ENCODE measurements around the gene DRD2. TPM values are rescaled to one million over a fixed set of nuclear protein-coding genes. Genes with fewer than 3 reads are reported as not detected.

DRD2 gene
- total and polyA plus RNA-seq, 3 donors from 2014 or later: 0.74 to 2.6 (median 2.5) TPM

GRCh38 chr11:113454455-113454854 lies 20.7 kb downstream of the DRD2 start:
- WGBS, 2 donors: 79 to 82% methylated on average over 2 of the region's 2 CpGs
- intact Hi-C loops (cut with DNase I; ENCODE audit: low total_unique reads): no loop called here
- Histone ChIP-seq H3K4me1 (no peaks in the 10 kb centered on the region), H3K9me3 (no peaks in the 10 kb centered on the region), H3K4me3 (no peak overlapping the region), H3K27me3 (no peaks in the 10 kb centered on the region), H3K36me3 (ENCODE audit: low read depth, missing control alignments) (no peaks in the 10 kb centered on the region), H3K27ac (no peak overlapping the region)
- no peak for TF ChIP-seq POLR2A (IDR thresholded peaks at IDR 0.05)
- no peak for TF ChIP-seq CTCF (IDR thresholded peaks at IDR 0.05)
- DNase-seq: no peak

GRCh38 chr11:113449743-113450142 lies 25.5 kb downstream of the DRD2 start:
- 64 to 66% methylated on average over 6 of the region's 6 CpGs for WGBS, 2 donors
- Histone ChIP-seq H3K9me3 (no peaks in the 10 kb centered on the region), H3K27me3 (no peaks in the 10 kb centered on the region), H3K27ac (no peak overlapping the region), H3K4me1 (no peaks in the 10 kb centered on the region), H3K4me3 (no peak overlapping the region), H3K36me3 (ENCODE audit: low read depth, missing control alignments) (no peaks in the 10 kb centered on the region)
- no peak for TF ChIP-seq POLR2A (IDR thresholded peaks at IDR 0.05)
- no peak for TF ChIP-seq CTCF (IDR thresholded peaks at IDR 0.05)
- peak; percentile 53 for DNase-seq
- intact Hi-C loops (cut with DNase I; ENCODE audit: low total_unique reads): no loop called here

- no peak for TF ChIP-seq CTCF (IDR thresholded peaks at IDR 0.05)
- TF ChIP-seq POLR2A (IDR thresholded peaks at IDR 0.05): no peak
- 66 to 72% methylated on average over 4 to 5 of the region's 5 CpGs for WGBS, 2 donors
- Histone ChIP-seq H3K4me3 (no peak overlapping the region), H3K36me3 (ENCODE audit: low read depth, missing control alignments) (no peaks in the 10 kb centered on the region), H3K9me3 (no peaks in the 10 kb centered on the region), H3K27me3 (no peaks in the 10 kb centered on the region), H3K4me1 (no peaks in the 10 kb centered on the region), H3K27ac (no peak overlapping the region)
- no peak for DNase-seq
- intact Hi-C loops (cut with DNase I; ENCODE audit: low total_unique reads): no loop called here
Observed at GRCh38 chr11:113448316-113448677, 26.9 kb downstream of the DRD2 start.

- no peak overlapping the region for H3K27ac ChIP-seq
- H3K4me1 ChIP-seq: no peaks in the 10 kb centered on the region
- intact Hi-C loops (cut with DNase I; ENCODE audit: low total_unique reads): no loop called here
- no peak for TF ChIP-seq CTCF (IDR thresholded peaks at IDR 0.05)
- no peak for TF ChIP-seq POLR2A (IDR thresholded peaks at IDR 0.05)
- H3K4me3 ChIP-seq: no peak overlapping the region
- no peaks in the 10 kb centered on the region for H3K27me3 ChIP-seq
- no peaks in the 10 kb centered on the region for H3K9me3 ChIP-seq
- no peak for DNase-seq
- no peaks in the 10 kb centered on the region for H3K36me3 ChIP-seq (ENCODE audit: low read depth, missing control alignments)
- 72 to 79% methylated on average over 8 of the region's 8 CpGs for WGBS, 2 donors
Observed at GRCh38 chr11:113447621-113448315, 27.4 kb downstream of the DRD2 start.

GRCh38 chr11:113446938-113447337 lies 28.3 kb downstream of the DRD2 start:
- 76 to 85% methylated on average over 5 to 6 of the region's 6 CpGs for WGBS, 2 donors
- H3K4me1 ChIP-seq: no peaks in the 10 kb centered on the region
- no peak for DNase-seq
- no peaks in the 10 kb centered on the region for H3K36me3 ChIP-seq (ENCODE audit: low read depth, missing control alignments)
- no peaks in the 10 kb centered on the region for H3K27me3 ChIP-seq
- H3K4me3 ChIP-seq: no peak overlapping the region
- TF ChIP-seq CTCF (IDR thresholded peaks at IDR 0.05) (no peak), POLR2A (IDR thresholded peaks at IDR 0.05) (no peak)
- no peak overlapping the region for H3K27ac ChIP-seq
- intact Hi-C loops (cut with DNase I; ENCODE audit: low total_unique reads): no loop called here
- no peaks in the 10 kb centered on the region for H3K9me3 ChIP-seq

All from testis (tissue), 3 donors.